GM13976 (cell line): Measurements from ENCODE around the gene CIRBP.

ENCODE experiments used
- DNase-seq: peaks from one replicate; pipeline ENCODE4 v3.0.0; 2012; ENCODE audit warnings: low spot score
- CTCF ChIP-seq: IDR thresholded peaks from 2 replicates; pipeline ENCODE4 v1.5.1; 2012; ENCODE audit warnings: borderline replicate concordance, mild to moderate bottlenecking; ENCODE audit not compliant: insufficient read depth; ENCODE audit errors: extremely low read depth, missing control alignments, control extremely low read depth
- in situ Hi-C: fragments of 300-500 bp; cut with MboI; formaldehyde crosslinking; loops from one replicate; pipeline ENCODE4 v1.12.0; 2022; ENCODE audit warnings: low sequenced_read_pairs, mixed read lengths, inconsistent platforms; ENCODE audit not compliant: unreplicated experiment

Gene CIRBP

GRCh38 chr19:1295169-1296012 is 26.3 kb downstream of the CIRBP start:
- no peak for TF ChIP-seq CTCF
- in situ Hi-C loops = no loop called here
- peak; percentile 78 for DNase-seq

DNA sequence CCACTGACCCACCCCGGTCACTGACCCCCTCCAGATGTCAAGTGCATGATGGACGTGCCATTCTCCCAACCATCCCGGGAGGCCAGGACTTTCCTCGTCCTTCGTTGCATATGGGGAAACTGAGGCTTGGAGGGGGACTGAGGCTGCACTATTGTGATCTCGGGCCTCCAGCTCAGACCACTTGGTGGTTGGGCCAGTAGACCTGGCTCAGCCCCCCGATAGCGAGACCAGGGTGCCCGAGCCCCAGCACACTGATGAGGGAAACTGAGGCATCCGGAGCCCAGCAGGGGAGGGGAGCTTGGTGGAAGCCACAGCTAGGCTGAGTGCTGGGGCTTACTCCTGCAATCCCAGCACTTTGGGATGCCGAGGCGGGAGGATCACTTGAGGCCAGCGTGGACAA is 26.9 kb downstream of the CIRBP start:
- no peak for DNase-seq
- in situ Hi-C loops = no loop called here
- no peak for TF ChIP-seq CTCF

DNA sequence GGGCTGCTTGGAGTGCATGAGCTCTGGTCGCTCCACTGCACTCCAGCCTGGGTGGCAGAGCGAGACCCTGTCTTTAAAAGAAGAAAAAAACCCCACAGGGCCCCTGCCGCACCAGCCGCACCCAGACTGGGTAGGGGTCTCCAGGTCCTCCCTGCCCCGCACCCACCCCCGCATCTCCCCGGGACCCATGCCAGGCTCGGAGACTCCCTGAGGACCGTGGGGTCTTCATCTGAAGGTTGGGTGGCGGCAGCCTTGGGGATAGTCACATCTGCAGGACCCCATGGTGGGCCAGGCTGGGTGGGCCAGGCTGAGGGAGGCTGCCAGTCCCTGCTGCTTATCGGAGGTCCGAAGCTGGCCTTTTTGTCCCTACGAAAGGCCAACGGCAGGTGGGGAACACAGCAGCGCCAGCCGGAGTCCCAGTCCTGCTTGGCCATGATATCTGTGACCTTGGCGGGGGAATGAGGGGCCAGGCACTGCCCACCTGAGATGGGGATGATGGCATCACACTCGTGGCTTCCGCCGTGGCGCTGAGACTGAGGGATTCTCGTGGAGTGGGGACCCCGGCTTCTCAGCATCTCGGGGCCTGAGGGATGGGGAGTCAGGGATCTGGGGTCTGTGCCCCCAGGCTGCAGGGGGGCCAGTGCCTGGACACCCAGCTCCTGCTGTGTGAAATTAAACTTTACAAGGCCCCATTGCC is 27.6 kb downstream of the CIRBP start:
- DNase-seq = no peak
- no peak for TF ChIP-seq CTCF
- in situ Hi-C loops = no loop called here

DNA sequence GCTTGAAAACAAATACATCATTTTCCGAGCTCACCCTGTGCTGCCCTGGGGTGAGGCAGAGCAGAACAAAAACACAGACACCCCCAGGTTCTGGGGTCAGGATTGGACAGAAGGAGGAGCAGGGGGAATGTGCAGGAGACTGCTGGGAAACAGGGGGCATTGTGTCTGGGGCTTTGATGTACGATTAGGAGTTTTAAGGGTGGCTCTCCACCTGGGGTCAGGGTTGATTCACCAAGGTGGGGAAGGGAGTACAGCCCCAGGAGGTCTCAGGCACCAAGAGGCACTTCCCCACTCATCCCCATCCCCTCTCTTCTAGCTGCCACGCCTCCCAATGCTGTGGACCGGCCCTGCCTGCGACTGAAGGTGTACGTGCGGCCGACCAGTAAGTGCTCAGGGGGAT is 29.1 kb downstream of the CIRBP start:
- no peak for DNase-seq
- TF ChIP-seq CTCF = no peak
- in situ Hi-C loops = no loop called here

DNA sequence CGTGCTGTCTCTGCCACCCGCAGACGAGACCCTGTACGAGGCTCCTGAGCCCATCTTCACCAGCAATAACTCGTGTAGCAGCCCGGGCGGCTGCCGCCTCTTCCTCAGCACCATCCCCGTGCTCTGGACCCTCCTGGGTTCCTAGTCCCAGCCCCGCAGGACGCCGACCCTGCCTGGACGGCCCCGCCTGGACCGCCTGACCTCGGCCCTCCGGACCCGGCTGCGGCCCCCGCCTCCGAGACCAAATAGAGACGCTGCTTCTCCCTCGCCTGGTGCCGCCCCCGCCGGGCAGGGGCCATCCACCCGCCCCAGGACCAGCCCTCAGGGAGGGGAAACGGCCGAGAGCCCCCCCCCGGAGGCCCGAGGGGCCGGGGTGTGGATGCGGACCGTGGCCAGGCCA is 30.7 kb downstream of the CIRBP start:
- no peak for TF ChIP-seq CTCF
- DNase-seq = no peak
- in situ Hi-C loops = no loop called here

GRCh38 chr19:1300744-1301490 is 31.8 kb downstream of the CIRBP start:
- no peak for DNase-seq
- no peak for TF ChIP-seq CTCF
- in situ Hi-C loops = no loop called here
